ENCODE results near the gene SH3RF3.

The SH3RF3 gene

DNA sequence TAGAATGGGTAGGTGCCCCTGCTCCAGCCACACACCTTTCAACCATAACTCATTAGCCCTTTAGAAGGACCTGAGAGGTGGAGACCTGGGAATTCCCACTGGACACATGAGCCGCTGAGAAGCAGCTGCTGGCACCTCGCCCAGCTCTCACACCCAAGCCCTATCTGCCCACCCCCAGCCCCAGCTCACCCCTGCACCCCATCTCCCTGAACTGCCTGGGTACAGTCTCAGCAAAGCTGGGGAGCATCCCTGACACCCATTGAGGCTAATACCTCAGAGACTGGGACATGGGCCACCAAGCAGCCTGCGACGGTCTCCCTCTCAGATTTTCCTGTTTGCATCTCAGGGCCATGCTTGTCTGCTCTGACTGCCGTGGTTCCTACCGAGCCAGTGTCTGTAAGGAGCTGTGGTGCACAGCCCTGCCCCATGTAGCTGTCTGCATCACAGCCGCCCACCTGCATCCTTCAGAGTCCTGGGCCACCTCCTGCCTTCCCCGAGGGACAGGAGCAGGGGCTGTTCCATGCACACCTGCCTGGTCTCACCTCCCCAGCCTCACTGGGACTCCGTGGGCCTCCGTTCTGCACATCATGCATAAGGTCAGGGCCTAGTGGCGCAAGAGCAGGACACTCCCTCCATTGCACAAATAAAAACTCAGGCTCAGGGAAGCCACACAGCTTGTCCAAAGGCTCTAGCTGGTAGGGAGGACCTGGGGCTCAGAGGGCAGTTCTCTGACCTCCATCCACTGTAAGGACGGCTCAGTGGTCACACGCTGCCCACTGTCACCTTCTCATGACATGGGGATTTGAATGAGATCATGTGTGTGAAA is 394.7 kb downstream of the SH3RF3 start:
- H3K27ac ChIP-seq: no peak overlapping the region
- TF ChIP-seq, protein P1, sequence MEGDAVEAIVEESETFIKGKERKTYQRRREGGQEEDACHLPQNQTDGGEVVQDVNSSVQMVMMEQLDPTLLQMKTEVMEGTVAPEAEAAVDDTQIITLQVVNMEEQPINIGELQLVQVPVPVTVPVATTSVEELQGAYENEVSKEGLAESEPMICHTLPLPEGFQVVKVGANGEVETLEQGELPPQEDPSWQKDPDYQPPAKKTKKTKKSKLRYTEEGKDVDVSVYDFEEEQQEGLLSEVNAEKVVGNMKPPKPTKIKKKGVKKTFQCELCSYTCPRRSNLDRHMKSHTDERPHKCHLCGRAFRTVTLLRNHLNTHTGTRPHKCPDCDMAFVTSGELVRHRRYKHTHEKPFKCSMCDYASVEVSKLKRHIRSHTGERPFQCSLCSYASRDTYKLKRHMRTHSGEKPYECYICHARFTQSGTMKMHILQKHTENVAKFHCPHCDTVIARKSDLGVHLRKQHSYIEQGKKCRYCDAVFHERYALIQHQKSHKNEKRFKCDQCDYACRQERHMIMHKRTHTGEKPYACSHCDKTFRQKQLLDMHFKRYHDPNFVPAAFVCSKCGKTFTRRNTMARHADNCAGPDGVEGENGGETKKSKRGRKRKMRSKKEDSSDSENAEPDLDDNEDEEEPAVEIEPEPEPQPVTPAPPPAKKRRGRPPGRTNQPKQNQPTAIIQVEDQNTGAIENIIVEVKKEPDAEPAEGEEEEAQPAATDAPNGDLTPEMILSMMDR (conservative IDR thresholded peaks at IDR 0.05): no peak

DNA sequence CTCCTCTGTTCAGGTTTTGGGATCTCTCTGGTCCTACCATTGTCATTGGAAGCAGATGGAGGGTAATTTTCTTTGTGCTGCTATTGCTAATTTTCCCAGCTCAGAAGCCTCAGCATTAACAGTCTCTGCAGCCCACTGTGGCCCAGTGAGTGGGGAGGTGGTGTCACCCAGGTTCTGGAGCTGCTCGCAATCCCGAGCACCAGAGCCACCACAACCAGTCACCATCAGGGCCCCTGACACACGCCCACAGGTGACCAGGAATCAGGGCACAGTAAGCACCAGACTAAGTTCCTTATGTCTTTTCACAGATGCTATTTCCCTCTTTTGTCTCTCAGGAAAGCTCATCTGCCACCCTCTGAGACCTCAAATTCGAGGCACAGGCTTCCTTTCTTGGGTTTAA is 396.8 kb downstream of the SH3RF3 start:
- TF ChIP-seq, protein P1 (conservative IDR thresholded peaks at IDR 0.05): no peak

GRCh38 chr2:109526442-109526970 is 397.5 kb downstream of the SH3RF3 start:
- no peak overlapping the region for H3K27ac ChIP-seq
- TF ChIP-seq, protein P1 (conservative IDR thresholded peaks at IDR 0.05): no peak

More for the DNA sequence above, 396.8 kb downstream of the SH3RF3 start:
- H3K27ac ChIP-seq: no peak overlapping the region

GRCh38 chr2:109527079-109527478 is 398.1 kb downstream of the SH3RF3 start:
- TF ChIP-seq, protein P1 (conservative IDR thresholded peaks at IDR 0.05): no peak
- no peak overlapping the region for H3K27ac ChIP-seq

GRCh38 chr2:109527846-109528705 is 399.1 kb downstream of the SH3RF3 start:
- TF ChIP-seq, protein P1 (conservative IDR thresholded peaks at IDR 0.05): no peak
- H3K27ac ChIP-seq: no peak overlapping the region

DNA sequence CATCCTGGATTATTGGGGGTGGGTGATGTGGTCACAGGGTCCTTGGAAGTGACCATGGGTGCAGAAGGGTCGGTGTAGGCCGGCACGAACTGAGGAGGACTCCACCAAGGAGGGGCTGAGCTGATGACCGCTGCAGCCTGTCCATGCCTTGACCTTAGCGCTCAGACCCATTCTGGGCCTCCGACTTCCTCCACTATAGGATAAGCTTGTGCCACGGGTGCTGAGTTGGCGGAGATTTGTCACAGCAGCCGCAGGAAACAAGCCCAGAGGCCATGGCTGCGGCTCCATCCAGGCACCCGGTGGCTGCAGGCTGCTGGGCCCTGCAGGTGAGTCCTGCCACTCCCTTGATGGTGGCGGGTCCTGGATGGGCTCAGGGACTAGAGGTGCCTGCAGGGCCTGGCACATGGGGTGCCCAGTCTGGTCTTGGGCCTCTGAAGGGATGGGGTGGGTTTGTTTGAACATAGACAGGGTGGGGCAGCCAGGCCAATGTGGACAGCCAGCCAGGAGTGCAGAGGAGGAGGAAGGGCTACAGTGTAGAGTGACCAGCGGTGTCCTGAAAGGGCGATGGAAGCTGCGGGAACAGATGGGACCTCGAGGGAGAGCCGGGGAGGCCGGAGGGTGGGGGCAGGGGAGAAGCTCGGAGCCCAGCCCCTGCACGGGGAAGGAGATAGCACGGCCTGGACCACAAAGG is 400.0 kb downstream of the SH3RF3 start:
- no peak overlapping the region for H3K27ac ChIP-seq
- TF ChIP-seq, protein P1 (conservative IDR thresholded peaks at IDR 0.05): no peak
